ENCODE measurements around the gene PTPA.
A peak's percentile ranks its signal among the peaks of the same experiment; 100 is the strongest.

Gene PTPA

GRCh38 chr9:129174724-129175514 lies 63.7 kb downstream of the PTPA start:
- ChIA-PET CTCF (interaction anchor here (0.6 to 2.3 kb wide), 15 partner anchors 8 to 450 kb away, joined by 3 to 12 read pairs (median 4); no protein-coding TSS in a partner anchor), POLR2A (interaction anchor here (0.6 to 3.3 kb wide), 12 partner anchors 10 to 445 kb away, joined by 3 to 26 read pairs (median 4); partner anchors contain the start of gene C9orf50)
- TF ChIP-seq NFRKB (IDR thresholded peaks at IDR 0.05) (no peak), SUZ12 (IDR thresholded peaks at IDR 0.05) (no peak), TARDBP (IDR thresholded peaks at IDR 0.05) (no peak; the same call in 1 of the 2 replicates), FOXA1 (IDR thresholded peaks at IDR 0.05) (no peak), ARNT (IDR thresholded peaks at IDR 0.05) (no peak), FOXM1 (IDR thresholded peaks at IDR 0.05; ENCODE audit: borderline replicate concordance) (no peak), ELF4 (IDR thresholded peaks at IDR 0.05) (no peak), HDGF (IDR thresholded peaks at IDR 0.05; ENCODE audit: borderline replicate concordance) (no peak), LEF1 (IDR thresholded peaks at IDR 0.05; ENCODE audit: borderline replicate concordance) (no peak), FOXK2 (IDR thresholded peaks at IDR 0.05) (no peak), CTBP1 (IDR thresholded peaks at IDR 0.05; ENCODE audit: borderline replicate concordance) (no peak), L3MBTL2 (conservative IDR thresholded peaks at IDR 0.05) (no peak)
- TF ChIP-seq, protein P1, sequence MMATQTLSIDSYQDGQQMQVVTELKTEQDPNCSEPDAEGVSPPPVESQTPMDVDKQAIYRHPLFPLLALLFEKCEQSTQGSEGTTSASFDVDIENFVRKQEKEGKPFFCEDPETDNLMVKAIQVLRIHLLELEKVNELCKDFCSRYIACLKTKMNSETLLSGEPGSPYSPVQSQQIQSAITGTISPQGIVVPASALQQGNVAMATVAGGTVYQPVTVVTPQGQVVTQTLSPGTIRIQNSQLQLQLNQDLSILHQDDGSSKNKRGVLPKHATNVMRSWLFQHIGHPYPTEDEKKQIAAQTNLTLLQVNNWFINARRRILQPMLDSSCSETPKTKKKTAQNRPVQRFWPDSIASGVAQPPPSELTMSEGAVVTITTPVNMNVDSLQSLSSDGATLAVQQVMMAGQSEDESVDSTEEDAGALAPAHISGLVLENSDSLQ (IDR thresholded peaks at IDR 0.05): no peak
- peak; percentile 70 for DNase-seq (ENCODE audit: extremely low spot score)

DNA sequence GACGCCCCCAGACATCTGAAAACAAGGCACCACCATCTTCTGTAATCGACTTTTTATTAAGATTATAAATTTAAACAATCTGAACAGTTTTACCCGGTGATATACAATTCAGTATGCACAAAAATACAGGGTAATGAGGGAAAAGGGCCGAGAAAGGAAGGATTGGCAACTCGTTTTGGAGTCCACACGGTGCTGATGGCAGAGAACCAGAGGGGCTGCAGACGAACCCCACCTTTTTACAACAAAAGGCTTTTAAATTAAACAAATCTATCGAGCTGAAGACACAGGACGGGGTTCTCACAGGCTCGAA lies 64.3 kb downstream of the PTPA start:
- no peak for TF ChIP-seq SUZ12 (IDR thresholded peaks at IDR 0.05)
- TF ChIP-seq ZNF384 (IDR thresholded peaks at IDR 0.05): no peak
- TF ChIP-seq NFRKB (IDR thresholded peaks at IDR 0.05): no peak
- TF ChIP-seq, protein P1 (IDR thresholded peaks at IDR 0.05): no peak
- TF ChIP-seq ARNT (IDR thresholded peaks at IDR 0.05): no peak
- no peak for TF ChIP-seq HDGF (IDR thresholded peaks at IDR 0.05; ENCODE audit: borderline replicate concordance)
- no peak for TF ChIP-seq FOXA1 (IDR thresholded peaks at IDR 0.05)
- TF ChIP-seq FOXM1 (IDR thresholded peaks at IDR 0.05; ENCODE audit: borderline replicate concordance): no peak
- TF ChIP-seq LEF1 (IDR thresholded peaks at IDR 0.05; ENCODE audit: borderline replicate concordance): no peak
- no peak for TF ChIP-seq SP1 (IDR thresholded peaks at IDR 0.05)
- TF ChIP-seq FOXK2 (IDR thresholded peaks at IDR 0.05): no peak
- TF ChIP-seq BHLHE40 (IDR thresholded peaks at IDR 0.05; ENCODE audit: borderline replicate concordance): no peak
- no peak for TF ChIP-seq CTBP1 (IDR thresholded peaks at IDR 0.05; ENCODE audit: borderline replicate concordance)
- DNase-seq (ENCODE audit: extremely low spot score): no peak
- POLR2A ChIA-PET: interaction anchor here (1.2 kb wide), 1 partner anchor 33 kb away, joined by 8 read pairs; no protein-coding TSS in a partner anchor
- CTCF ChIA-PET: interaction anchor here (0.6 to 2.3 kb wide), 4 partner anchors 9 to 449 kb away, joined by 3 to 12 read pairs (median 8); no protein-coding TSS in a partner anchor

DNA sequence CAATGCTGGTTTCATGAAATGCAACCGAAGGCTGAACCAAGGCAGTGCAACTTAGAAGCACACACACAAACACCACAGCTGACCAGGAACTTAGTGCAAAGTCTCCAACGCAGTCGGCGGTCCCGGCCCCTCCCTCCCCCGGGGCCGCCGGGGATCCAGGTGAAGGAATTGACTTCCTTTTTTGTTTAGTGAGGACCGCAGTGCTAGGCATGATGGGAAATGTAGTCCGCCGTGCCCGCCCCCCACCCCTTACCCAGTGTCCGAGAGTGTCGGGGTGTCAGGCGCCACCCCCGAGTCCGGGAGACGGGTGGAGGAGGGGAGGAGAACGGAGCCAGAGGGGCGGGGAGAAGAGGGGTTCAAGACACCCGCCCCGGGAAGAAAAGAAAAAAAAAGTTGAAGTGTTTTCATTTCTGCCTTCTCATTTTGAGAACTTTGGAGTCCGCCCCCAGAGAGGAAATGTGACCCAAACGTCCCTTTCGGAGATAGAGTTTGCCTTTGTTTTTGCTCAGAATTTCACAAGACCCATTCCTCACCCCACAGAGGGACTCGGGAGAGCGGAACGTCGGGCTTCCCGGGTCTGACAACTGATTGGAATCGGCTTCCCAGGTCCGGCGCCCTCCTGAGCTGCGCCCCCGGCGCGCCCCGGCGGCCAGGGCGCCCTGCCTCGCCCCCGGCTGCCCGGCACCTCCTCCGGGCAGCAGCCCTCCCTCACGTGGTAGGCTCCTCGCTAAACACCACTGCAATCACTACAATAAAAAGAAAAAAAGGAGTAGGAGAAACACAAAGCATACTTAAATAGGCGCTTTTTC lies 64.8 kb downstream of the PTPA start:
- DNase-seq (ENCODE audit: extremely low spot score): peak; percentile 63
- POLR2A ChIA-PET: interaction anchor here (1.2 kb wide), 1 partner anchor 34 kb away, joined by 8 read pairs; no protein-coding TSS in a partner anchor
- CTCF ChIA-PET: interaction anchor here (0.7 to 1.5 kb wide), 2 partner anchors 10 to 60 kb away, joined by 3 to 7 read pairs; no protein-coding TSS in a partner anchor
- TF ChIP-seq ELF4 (IDR thresholded peaks at IDR 0.05) (no peak), L3MBTL2 (conservative IDR thresholded peaks at IDR 0.05) (no peak), ZNF384 (IDR thresholded peaks at IDR 0.05) (peak; percentile 89), CTBP1 (IDR thresholded peaks at IDR 0.05; ENCODE audit: borderline replicate concordance) (0 out of 2 replicates have a peak, but pooled peaks have one; percentile 11), FOXM1 (IDR thresholded peaks at IDR 0.05; ENCODE audit: borderline replicate concordance) (no peak)

- ChIA-PET POLR2A (interaction anchor here (0.9 to 1.7 kb wide), 8 partner anchors 10 to 449 kb away, joined by 3 to 10 read pairs (median 6); partner anchors contain the start of gene NTMT1), CTCF (interaction anchor here (0.6 to 0.7 kb wide), 2 partner anchors 59 to 250 kb away, joined by 3 to 5 read pairs; no protein-coding TSS in a partner anchor)
- no peak for DNase-seq (ENCODE audit: extremely low spot score)
- TF ChIP-seq LEF1 (IDR thresholded peaks at IDR 0.05; ENCODE audit: borderline replicate concordance): no peak
- TF ChIP-seq ZNF384 (IDR thresholded peaks at IDR 0.05): no peak
- no peak for TF ChIP-seq NFRKB (IDR thresholded peaks at IDR 0.05)
- no peak for TF ChIP-seq FOXA1 (IDR thresholded peaks at IDR 0.05)
- no peak for TF ChIP-seq CTBP1 (IDR thresholded peaks at IDR 0.05; ENCODE audit: borderline replicate concordance)
Measured at GRCh38 chr9:129176701-129177442, 65.7 kb downstream of the PTPA start.

- TF ChIP-seq CTBP1 (IDR thresholded peaks at IDR 0.05; ENCODE audit: borderline replicate concordance) (no peak), ELF4 (IDR thresholded peaks at IDR 0.05) (no peak), FOXA1 (IDR thresholded peaks at IDR 0.05) (no peak), SUZ12 (IDR thresholded peaks at IDR 0.05) (no peak), ZNF384 (IDR thresholded peaks at IDR 0.05) (no peak), LEF1 (IDR thresholded peaks at IDR 0.05; ENCODE audit: borderline replicate concordance) (no peak), SP1 (IDR thresholded peaks at IDR 0.05) (no peak), ARNT (IDR thresholded peaks at IDR 0.05) (no peak), FOXM1 (IDR thresholded peaks at IDR 0.05; ENCODE audit: borderline replicate concordance) (no peak), TARDBP (IDR thresholded peaks at IDR 0.05) (no peak), HDGF (IDR thresholded peaks at IDR 0.05; ENCODE audit: borderline replicate concordance) (no peak), L3MBTL2 (conservative IDR thresholded peaks at IDR 0.05) (no peak), BHLHE40 (IDR thresholded peaks at IDR 0.05; ENCODE audit: borderline replicate concordance) (no peak), FOXK2 (IDR thresholded peaks at IDR 0.05) (no peak), NFRKB (IDR thresholded peaks at IDR 0.05) (no peak)
- TF ChIP-seq, protein P1 (IDR thresholded peaks at IDR 0.05): no peak
- DNase-seq (ENCODE audit: extremely low spot score): peak; percentile 39
- CTCF ChIA-PET: interaction anchor here (0.6 to 0.9 kb wide), 2 partner anchors 46 to 250 kb away, joined by 4 to 5 read pairs; no protein-coding TSS in a partner anchor
- POLR2A ChIA-PET: interaction anchor here (0.6 to 1.7 kb wide), 17 partner anchors 9 to 449 kb away, joined by 3 to 10 read pairs (median 5); partner anchors contain the start of gene NTMT1
Measured at GRCh38 chr9:129177443-129177790, 66.2 kb downstream of the PTPA start.
